Fibroblast of lung (primary cell): ENCODE results near the gene RAB18.

ENCODE experiments used
- CTCF ChIP-seq, 2 donors: IDR thresholded peaks in 1 of 2; conservative IDR thresholded peaks in 1 of 2; 1 replicate in 1 of 2; 2 replicates in 1 of 2; pipeline ENCODE4 v1.5.1; 2011 to 2012; ENCODE audit warnings: low read length in 2 of 2, control low read depth in 1 of 2, inconsistent platforms in 1 of 2, low read depth in 1 of 2, mild to moderate bottlenecking in 1 of 2
- EZH2 ChIP-seq: IDR thresholded peaks from 2 replicates; pipeline ENCODE4 v1.5.1; 2012; ENCODE audit warnings: low read length, control low read depth, mild to moderate bottlenecking; ENCODE audit errors: missing control alignments

GRCh38 chr10:27513451-27514191 is 9.5 kb downstream of the RAB18 start:
- TF ChIP-seq CTCF (conservative IDR thresholded peaks at IDR 0.05 in 1 of 2, IDR thresholded peaks at IDR 0.05 in 1 of 2; ENCODE audit: low read depth in 1 of 2, low read length in 2 of 2): no peak
- no peak for TF ChIP-seq EZH2
